H54 (cell line): ENCODE measurements around the gene RANBP3L.
"Not testable (repeated sequence)": the region's sequence is repeated elsewhere in the genome, so short reads cannot be mapped to it uniquely, and the experiment has no call there.

ENCODE experiments used
- DNase-seq: peaks from one replicate; pipeline ENCODE4 v3.0.0; 2011; ENCODE audit warnings: low spot score, mixed read lengths; ENCODE audit not compliant: insufficient read length
- FAIRE-seq: peaks from 3 replicates; lab custom pipeline; 2011; peaks lifted over from hg19 to GRCh38; lab: Jason Lieb, UNC
- POLR2A ChIP-seq: IDR thresholded peaks from 2 replicates; pipeline ENCODE4 v1.6.1; 2011; ENCODE audit warnings: low read depth, mild to moderate bottlenecking, low read length

RANBP3L gene

GRCh38 chr5:36301858-36302603, at the start of gene RANBP3L:
RANBP3L (minus strand) TSS chr5:36301902; CDS start chr5:36301416, 486 bp downstream.
- peak; percentile 85 for FAIRE-seq
- no peak for DNase-seq
- TF ChIP-seq POLR2A, result no peak

GRCh38 chr5:36346896-36347690, 45.4 kb upstream of the RANBP3L start:
- TF ChIP-seq POLR2A, result no peak
- no peak for DNase-seq
- no peak for FAIRE-seq

- FAIRE-seq (no peak), DNase-seq (no peak)
- TF ChIP-seq POLR2A, result no peak
Measured at GRCh38 chr5:36344899-36345298, 43.2 kb upstream of the RANBP3L start.

- FAIRE-seq, DNase-seq: not testable (repeated sequence)
Measured at GRCh38 chr5:36341720-36342119, 40.0 kb upstream of the RANBP3L start.

- DNase-seq, result no peak
- no peak for TF ChIP-seq POLR2A
- no peak for FAIRE-seq
Measured at GRCh38 chr5:36337597-36337996, 35.9 kb upstream of the RANBP3L start.

GRCh38 chr5:36334315-36334714, 32.6 kb upstream of the RANBP3L start:
- FAIRE-seq (no peak), DNase-seq (no peak)
- TF ChIP-seq POLR2A, result no peak

GRCh38 chr5:36332720-36333119, 31.0 kb upstream of the RANBP3L start:
- FAIRE-seq, DNase-seq: not testable (repeated sequence)

GRCh38 chr5:36325196-36325595, 23.5 kb upstream of the RANBP3L start:
- FAIRE-seq (no peak), DNase-seq (no peak)
- TF ChIP-seq POLR2A, result no peak

- TF ChIP-seq POLR2A, result no peak
- DNase-seq (no peak), FAIRE-seq (no peak)
Measured at GRCh38 chr5:36323926-36324781, 22.5 kb upstream of the RANBP3L start.

GRCh38 chr5:36312953-36313672, 11.4 kb upstream of the RANBP3L start:
- no peak for FAIRE-seq
- no peak for DNase-seq
- no peak for TF ChIP-seq POLR2A

GRCh38 chr5:36311956-36312355, 10.3 kb upstream of the RANBP3L start:
- DNase-seq (no peak), FAIRE-seq (no peak)
- no peak for TF ChIP-seq POLR2A

GRCh38 chr5:36310138-36310537, 8.4 kb upstream of the RANBP3L start:
- DNase-seq, result no peak
- FAIRE-seq, result no peak
- TF ChIP-seq POLR2A, result no peak
